Astrocyte (in vitro differentiated cells and primary cell): ENCODE measurements around the gene MBTD1. TPM values are rescaled to one million over a fixed set of nuclear protein-coding genes. Genes with fewer than 3 reads are reported as not detected.
A peak's percentile ranks its signal among the peaks of the same experiment; 100 is the strongest.

ENCODE experiments used
- DNase-seq: peaks from one replicate; pipeline ENCODE4 v3.0.0-alpha.2; 2010; ENCODE audit warnings: low read depth
- FAIRE-seq: peaks from 2 replicates; lab custom pipeline; 2011; peaks lifted over from hg19 to GRCh38; lab: Jason Lieb, UNC
- H2AFZ ChIP-seq: 2 replicates; pipeline ENCODE4 v1.6.0; 2012; ENCODE audit warnings: low read depth, low read length, inconsistent platforms
- H3K27ac ChIP-seq: 2 replicates; pipeline ENCODE4 v1.5.1; 2011; ENCODE audit warnings: low read depth, low read length, inconsistent platforms
- H3K27me3 ChIP-seq: 2 replicates; pipeline ENCODE4 v1.6.0; 2011; ENCODE audit warnings: low read length, inconsistent platforms; ENCODE audit not compliant: insufficient read depth
- H3K36me3 ChIP-seq: 2 replicates; pipeline ENCODE4 v1.5.1; 2011; ENCODE audit warnings: low read length, inconsistent platforms; ENCODE audit not compliant: insufficient read depth
- H3K4me1 ChIP-seq: 2 replicates; pipeline ENCODE4 v1.5.1; 2011; ENCODE audit warnings: low read length, inconsistent platforms; ENCODE audit not compliant: insufficient read depth
- H3K4me2 ChIP-seq: 2 replicates; pipeline ENCODE4 v1.6.0; 2012; ENCODE audit warnings: low read length, inconsistent platforms
- H3K4me3 ChIP-seq: 2 replicates; pipeline ENCODE4 v1.5.1; 2011; ENCODE audit warnings: low read depth, mild to moderate bottlenecking, low read length, inconsistent platforms; ENCODE audit not compliant: insufficient read depth
- H3K79me2 ChIP-seq: 2 replicates; pipeline ENCODE4 v1.6.0; 2012; ENCODE audit warnings: mild to moderate bottlenecking, low read length, inconsistent platforms; ENCODE audit not compliant: insufficient read depth
- H3K9ac ChIP-seq: 2 replicates; pipeline ENCODE4 v1.6.0; 2012; ENCODE audit warnings: mild to moderate bottlenecking, low read length, inconsistent platforms
- H3K9me3 ChIP-seq: 2 replicates; pipeline ENCODE4 v1.5.1; 2012; ENCODE audit warnings: low read depth, mild to moderate bottlenecking, low read length, inconsistent platforms; ENCODE audit not compliant: insufficient read depth
- H4K20me1 ChIP-seq: 2 replicates; pipeline ENCODE4 v1.6.0; 2012; ENCODE audit warnings: low read length, inconsistent platforms; ENCODE audit not compliant: insufficient read depth
- H3K27ac Mint-ChIP-seq: one replicate; pipeline ENCODE4 v1.8.0; 2021; ENCODE audit warnings: mild to moderate bottlenecking, mixed read lengths; ENCODE audit not compliant: unreplicated experiment
- H3K27me3 Mint-ChIP-seq: one replicate; pipeline ENCODE4 v1.8.0; 2021; ENCODE audit warnings: low read depth, mixed read lengths; ENCODE audit not compliant: unreplicated experiment
- H3K36me3 Mint-ChIP-seq: one replicate; pipeline ENCODE4 v1.8.0; 2021; ENCODE audit warnings: low read depth, mixed read lengths; ENCODE audit not compliant: unreplicated experiment
- H3K4me1 Mint-ChIP-seq: one replicate; pipeline ENCODE4 v1.8.0; 2021; ENCODE audit warnings: low read depth, mixed read lengths; ENCODE audit not compliant: unreplicated experiment
- H3K4me3 Mint-ChIP-seq: one replicate; pipeline ENCODE4 v1.8.0; 2021; ENCODE audit warnings: mild to moderate bottlenecking, moderate library complexity, mixed read lengths; ENCODE audit not compliant: unreplicated experiment
- H3K9me3 Mint-ChIP-seq: one replicate; pipeline ENCODE4 v1.8.0; 2021; ENCODE audit warnings: mild to moderate bottlenecking, mixed read lengths; ENCODE audit not compliant: unreplicated experiment
- EZH2 ChIP-seq: IDR thresholded peaks from 2 replicates; pipeline ENCODE4 v1.6.1; 2012; ENCODE audit warnings: mild to moderate bottlenecking, low read length, inconsistent platforms; ENCODE audit not compliant: insufficient read depth
- total RNA-seq: library from RNA; stranded (reverse); gene quantifications from 2 replicates; pipeline ENCODE4 v1.2.1, GENCODE V29; 2021
- TF ChIP-seq, protein P1 (sequence below): IDR thresholded peaks from 2 replicates; pipeline ENCODE4 v1.5.1; 2011; ENCODE audit warnings: low read depth, mild to moderate bottlenecking, inconsistent platforms, low read length, moderate library complexity; ENCODE audit not compliant: insufficient read depth

Gene MBTD1
- total RNA-seq, 1 donor from 2014 or later, result 11.1 TPM

- Histone ChIP-seq H3K4me1 (peaks cover 20% of the 10 kb centered on the region), H3K4me2 (no peak overlapping the region), H3K36me3 (peaks cover 22% of the 10 kb centered on the region), H3K9me3 (no peaks in the 10 kb centered on the region), H3K79me2 (peaks cover 72% of the 10 kb centered on the region), H3K9ac (no peak overlapping the region), H3K4me3 (no peak overlapping the region), H3K27ac (no peak overlapping the region), H3K27me3 (no peaks in the 10 kb centered on the region), H2AFZ (no peak overlapping the region), H4K20me1 (peaks cover 44% of the 10 kb centered on the region)
- Mint-ChIP-seq H3K9me3 (no peaks in the 10 kb centered on the region), H3K4me1 (peaks cover 18% of the 10 kb centered on the region), H3K4me3 (peak overlapping the region; percentile 78), H3K36me3 (peaks cover 6% of the 10 kb centered on the region), H3K27ac (peak overlapping the region; percentile 63), H3K27me3 (no peaks in the 10 kb centered on the region)
- no peak for DNase-seq
- TF ChIP-seq, protein P1, sequence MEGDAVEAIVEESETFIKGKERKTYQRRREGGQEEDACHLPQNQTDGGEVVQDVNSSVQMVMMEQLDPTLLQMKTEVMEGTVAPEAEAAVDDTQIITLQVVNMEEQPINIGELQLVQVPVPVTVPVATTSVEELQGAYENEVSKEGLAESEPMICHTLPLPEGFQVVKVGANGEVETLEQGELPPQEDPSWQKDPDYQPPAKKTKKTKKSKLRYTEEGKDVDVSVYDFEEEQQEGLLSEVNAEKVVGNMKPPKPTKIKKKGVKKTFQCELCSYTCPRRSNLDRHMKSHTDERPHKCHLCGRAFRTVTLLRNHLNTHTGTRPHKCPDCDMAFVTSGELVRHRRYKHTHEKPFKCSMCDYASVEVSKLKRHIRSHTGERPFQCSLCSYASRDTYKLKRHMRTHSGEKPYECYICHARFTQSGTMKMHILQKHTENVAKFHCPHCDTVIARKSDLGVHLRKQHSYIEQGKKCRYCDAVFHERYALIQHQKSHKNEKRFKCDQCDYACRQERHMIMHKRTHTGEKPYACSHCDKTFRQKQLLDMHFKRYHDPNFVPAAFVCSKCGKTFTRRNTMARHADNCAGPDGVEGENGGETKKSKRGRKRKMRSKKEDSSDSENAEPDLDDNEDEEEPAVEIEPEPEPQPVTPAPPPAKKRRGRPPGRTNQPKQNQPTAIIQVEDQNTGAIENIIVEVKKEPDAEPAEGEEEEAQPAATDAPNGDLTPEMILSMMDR, result no peak
- TF ChIP-seq EZH2, result no peak
- no peak for FAIRE-seq
Observed at GRCh38 chr17:51263006-51263405, 3.2 kb upstream of the MBTD1 start.

- Mint-ChIP-seq H3K36me3 (peaks cover 2% of the 10 kb centered on the region), H3K27ac (peak overlapping the region; percentile 42), H3K27me3 (no peaks in the 10 kb centered on the region), H3K9me3 (no peaks in the 10 kb centered on the region), H3K4me3 (peak overlapping the region; percentile 89), H3K4me1 (peaks cover 34% of the 10 kb centered on the region)
- H3K36me3 ChIP-seq, result peaks cover 9% of the 10 kb centered on the region
- no peaks in the 10 kb centered on the region for H3K9me3 ChIP-seq
- TF ChIP-seq, protein P1, result no peak
- H4K20me1 ChIP-seq, result peaks cover 43% of the 10 kb centered on the region
- no peaks in the 10 kb centered on the region for H3K27me3 ChIP-seq
- peak overlapping the region; percentile 97 for H3K4me3 ChIP-seq
- peak overlapping the region; percentile 95 for H3K9ac ChIP-seq
- H3K4me2 ChIP-seq, result peak overlapping the region; percentile 99
- H2AFZ ChIP-seq, result peak overlapping the region; percentile 91
- peaks cover 83% of the 10 kb centered on the region for H3K79me2 ChIP-seq
- DNase-seq (no peak), FAIRE-seq (no peak)
- peak overlapping the region; percentile 99 for H3K27ac ChIP-seq
- H3K4me1 ChIP-seq, result peaks cover 20% of the 10 kb centered on the region
Observed at GRCh38 chr17:51261024-51261963, 1.4 kb upstream of the MBTD1 start.
